ENCODE measurements around the gene DAPK3.

DNA sequence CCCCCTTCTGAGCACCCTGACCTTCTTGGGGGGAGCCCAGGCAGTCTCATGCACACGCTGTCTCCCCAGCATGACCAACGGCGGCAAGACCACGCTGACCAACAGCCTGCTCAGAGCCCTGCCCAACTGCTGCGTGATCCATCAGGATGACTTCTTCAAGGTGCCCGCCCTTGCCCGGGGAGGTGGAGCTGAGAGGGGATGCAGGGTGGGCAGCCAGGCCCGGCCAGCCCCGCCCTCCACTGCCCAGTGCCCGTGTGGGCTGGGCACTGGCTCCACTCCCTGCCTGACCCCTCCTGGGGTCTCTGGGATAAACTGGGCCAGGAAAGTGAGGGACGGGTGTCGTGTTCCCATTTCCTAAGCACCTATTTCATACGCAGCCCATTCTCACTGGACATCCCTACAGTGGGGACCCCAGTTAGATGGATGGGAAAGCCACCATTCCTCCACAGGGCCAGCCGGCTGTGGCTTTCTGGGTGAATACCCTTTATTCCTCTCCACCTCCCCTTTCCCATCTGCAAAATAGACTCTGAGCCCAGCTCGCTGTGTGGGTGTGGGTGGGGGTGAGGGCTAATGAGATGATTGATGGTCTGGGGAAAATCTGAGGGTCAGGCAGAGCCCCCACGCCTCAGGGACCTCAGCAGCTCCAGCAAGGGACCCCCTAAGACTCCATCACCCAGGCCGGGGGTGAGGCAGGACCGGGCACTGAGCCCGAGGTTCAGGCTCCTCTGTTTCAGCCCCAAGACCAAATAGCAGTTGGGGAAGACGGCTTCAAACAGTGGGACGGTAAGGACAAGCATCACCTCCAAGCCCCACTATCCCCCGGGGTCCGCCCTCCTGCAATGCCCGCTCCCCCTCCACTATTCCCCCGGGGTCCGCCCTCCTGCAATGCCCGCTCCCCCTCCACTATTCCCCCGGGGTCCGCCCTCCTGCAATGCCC is 34.1 kb downstream of the DAPK3 start:
- TF ChIP-seq, protein P1, sequence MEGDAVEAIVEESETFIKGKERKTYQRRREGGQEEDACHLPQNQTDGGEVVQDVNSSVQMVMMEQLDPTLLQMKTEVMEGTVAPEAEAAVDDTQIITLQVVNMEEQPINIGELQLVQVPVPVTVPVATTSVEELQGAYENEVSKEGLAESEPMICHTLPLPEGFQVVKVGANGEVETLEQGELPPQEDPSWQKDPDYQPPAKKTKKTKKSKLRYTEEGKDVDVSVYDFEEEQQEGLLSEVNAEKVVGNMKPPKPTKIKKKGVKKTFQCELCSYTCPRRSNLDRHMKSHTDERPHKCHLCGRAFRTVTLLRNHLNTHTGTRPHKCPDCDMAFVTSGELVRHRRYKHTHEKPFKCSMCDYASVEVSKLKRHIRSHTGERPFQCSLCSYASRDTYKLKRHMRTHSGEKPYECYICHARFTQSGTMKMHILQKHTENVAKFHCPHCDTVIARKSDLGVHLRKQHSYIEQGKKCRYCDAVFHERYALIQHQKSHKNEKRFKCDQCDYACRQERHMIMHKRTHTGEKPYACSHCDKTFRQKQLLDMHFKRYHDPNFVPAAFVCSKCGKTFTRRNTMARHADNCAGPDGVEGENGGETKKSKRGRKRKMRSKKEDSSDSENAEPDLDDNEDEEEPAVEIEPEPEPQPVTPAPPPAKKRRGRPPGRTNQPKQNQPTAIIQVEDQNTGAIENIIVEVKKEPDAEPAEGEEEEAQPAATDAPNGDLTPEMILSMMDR (conservative IDR thresholded peaks at IDR 0.05): no peak
- TF ChIP-seq EZH2 (IDR thresholded peaks at IDR 0.05; ENCODE audit: low read depth): no peak

Measured in PC-9 (cell line).